ENCODE data around the gene ZNF467.

Gene ZNF467

DNA sequence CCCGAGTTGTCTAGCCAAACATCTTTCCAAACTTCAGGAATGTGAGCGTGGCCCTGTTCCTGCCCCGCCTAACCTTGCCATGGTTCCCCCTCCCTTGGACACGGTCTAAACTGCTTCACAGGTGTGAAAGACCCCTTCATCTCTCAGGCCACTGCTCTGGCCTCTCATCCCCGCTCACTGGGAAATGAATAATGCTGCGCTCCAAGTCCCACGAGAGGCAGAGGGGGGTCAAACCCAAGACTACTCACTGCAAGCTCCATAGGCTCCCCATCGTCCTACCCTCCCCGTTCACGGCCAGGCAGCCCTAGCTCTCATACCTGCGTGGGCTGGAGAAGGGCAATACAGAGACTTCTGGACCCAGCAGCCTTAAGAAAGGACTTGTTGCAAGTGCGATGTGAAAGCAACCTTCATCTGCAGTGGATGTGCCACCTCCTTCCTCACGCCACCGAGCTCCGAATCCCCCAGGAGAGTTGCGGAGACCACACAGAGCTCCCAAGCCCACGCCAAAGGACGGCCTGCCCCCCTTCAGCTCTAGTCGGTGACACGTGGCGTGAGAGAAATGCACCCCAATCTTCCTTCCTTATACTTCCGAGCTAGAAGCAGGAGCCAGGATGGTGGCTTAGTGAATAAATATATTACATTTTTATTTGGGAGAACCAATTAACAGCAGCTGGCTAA, 9.7 kb downstream of the ZNF467 start:
- no peak; the same call in 2 of the 3 replicates for ATAC-seq
- no peak for TF ChIP-seq ZNF565 (CRISPR knock-in tag; conservative IDR thresholded peaks at IDR 0.05; ENCODE audit: low read depth)
- TF ChIP-seq OSR1 (CRISPR knock-in tag; IDR thresholded peaks at IDR 0.05): no peak
- no peak for TF ChIP-seq CSDC2 (CRISPR knock-in tag; IDR thresholded peaks at IDR 0.05)
- TF ChIP-seq GLIS3 (CRISPR knock-in tag; IDR thresholded peaks at IDR 0.05): no peak
- TF ChIP-seq ZFP3 (CRISPR knock-in tag; IDR thresholded peaks at IDR 0.05): no peak
- no peak for TF ChIP-seq ZFP30 (CRISPR knock-in tag; IDR thresholded peaks at IDR 0.05)
- TF ChIP-seq PPARA (CRISPR knock-in tag; IDR thresholded peaks at IDR 0.05; ENCODE audit: borderline replicate concordance): no peak
- no peak for TF ChIP-seq ZC3H10 (CRISPR knock-in tag; IDR thresholded peaks at IDR 0.05)
- TF ChIP-seq, protein P1, sequence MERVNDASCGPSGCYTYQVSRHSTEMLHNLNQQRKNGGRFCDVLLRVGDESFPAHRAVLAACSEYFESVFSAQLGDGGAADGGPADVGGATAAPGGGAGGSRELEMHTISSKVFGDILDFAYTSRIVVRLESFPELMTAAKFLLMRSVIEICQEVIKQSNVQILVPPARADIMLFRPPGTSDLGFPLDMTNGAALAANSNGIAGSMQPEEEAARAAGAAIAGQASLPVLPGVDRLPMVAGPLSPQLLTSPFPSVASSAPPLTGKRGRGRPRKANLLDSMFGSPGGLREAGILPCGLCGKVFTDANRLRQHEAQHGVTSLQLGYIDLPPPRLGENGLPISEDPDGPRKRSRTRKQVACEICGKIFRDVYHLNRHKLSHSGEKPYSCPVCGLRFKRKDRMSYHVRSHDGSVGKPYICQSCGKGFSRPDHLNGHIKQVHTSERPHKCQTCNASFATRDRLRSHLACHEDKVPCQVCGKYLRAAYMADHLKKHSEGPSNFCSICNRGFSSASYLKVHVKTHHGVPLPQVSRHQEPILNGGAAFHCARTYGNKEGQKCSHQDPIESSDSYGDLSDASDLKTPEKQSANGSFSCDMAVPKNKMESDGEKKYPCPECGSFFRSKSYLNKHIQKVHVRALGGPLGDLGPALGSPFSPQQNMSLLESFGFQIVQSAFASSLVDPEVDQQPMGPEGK (CRISPR knock-in tag; IDR thresholded peaks at IDR 0.05; ENCODE audit: borderline replicate concordance): no peak
- TF ChIP-seq ZNF70 (CRISPR knock-in tag; IDR thresholded peaks at IDR 0.05): no peak
- TF ChIP-seq, protein P2, sequence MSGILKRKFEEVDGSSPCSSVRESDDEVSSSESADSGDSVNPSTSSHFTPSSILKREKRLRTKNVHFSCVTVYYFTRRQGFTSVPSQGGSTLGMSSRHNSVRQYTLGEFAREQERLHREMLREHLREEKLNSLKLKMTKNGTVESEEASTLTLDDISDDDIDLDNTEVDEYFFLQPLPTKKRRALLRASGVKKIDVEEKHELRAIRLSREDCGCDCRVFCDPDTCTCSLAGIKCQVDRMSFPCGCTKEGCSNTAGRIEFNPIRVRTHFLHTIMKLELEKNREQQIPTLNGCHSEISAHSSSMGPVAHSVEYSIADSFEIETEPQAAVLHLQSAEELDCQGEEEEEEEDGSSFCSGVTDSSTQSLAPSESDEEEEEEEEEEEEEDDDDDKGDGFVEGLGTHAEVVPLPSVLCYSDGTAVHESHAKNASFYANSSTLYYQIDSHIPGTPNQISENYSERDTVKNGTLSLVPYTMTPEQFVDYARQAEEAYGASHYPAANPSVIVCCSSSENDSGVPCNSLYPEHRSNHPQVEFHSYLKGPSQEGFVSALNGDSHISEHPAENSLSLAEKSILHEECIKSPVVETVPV (CRISPR knock-in tag; IDR thresholded peaks at IDR 0.05): no peak
- TF ChIP-seq RARB (CRISPR knock-in tag; IDR thresholded peaks at IDR 0.05): no peak
- TF ChIP-seq, protein P3, sequence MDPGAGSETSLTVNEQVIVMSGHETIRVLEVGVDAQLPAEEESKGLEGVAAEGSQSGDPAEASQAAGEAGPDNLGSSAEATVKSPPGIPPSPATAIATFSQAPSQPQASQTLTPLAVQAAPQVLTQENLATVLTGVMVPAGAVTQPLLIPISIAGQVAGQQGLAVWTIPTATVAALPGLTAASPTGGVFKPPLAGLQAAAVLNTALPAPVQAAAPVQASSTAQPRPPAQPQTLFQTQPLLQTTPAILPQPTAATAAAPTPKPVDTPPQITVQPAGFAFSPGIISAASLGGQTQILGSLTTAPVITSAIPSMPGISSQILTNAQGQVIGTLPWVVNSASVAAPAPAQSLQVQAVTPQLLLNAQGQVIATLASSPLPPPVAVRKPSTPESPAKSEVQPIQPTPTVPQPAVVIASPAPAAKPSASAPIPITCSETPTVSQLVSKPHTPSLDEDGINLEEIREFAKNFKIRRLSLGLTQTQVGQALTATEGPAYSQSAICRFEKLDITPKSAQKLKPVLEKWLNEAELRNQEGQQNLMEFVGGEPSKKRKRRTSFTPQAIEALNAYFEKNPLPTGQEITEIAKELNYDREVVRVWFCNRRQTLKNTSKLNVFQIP (CRISPR knock-in tag; IDR thresholded peaks at IDR 0.05; ENCODE audit: borderline replicate concordance, low read depth): no peak
- no peak for TF ChIP-seq ESRRG (CRISPR knock-in tag; IDR thresholded peaks at IDR 0.05)
- TF ChIP-seq TCF4 (CRISPR knock-in tag; IDR thresholded peaks at IDR 0.05; ENCODE audit: borderline replicate concordance): no peak
- TF ChIP-seq, protein P4, sequence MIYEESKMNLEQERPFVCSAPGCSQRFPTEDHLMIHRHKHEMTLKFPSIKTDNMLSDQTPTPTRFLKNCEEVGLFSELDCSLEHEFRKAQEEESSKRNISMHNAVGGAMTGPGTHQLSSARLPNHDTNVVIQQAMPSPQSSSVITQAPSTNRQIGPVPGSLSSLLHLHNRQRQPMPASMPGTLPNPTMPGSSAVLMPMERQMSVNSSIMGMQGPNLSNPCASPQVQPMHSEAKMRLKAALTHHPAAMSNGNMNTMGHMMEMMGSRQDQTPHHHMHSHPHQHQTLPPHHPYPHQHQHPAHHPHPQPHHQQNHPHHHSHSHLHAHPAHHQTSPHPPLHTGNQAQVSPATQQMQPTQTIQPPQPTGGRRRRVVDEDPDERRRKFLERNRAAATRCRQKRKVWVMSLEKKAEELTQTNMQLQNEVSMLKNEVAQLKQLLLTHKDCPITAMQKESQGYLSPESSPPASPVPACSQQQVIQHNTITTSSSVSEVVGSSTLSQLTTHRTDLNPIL (CRISPR knock-in tag; IDR thresholded peaks at IDR 0.05; ENCODE audit: low read depth): no peak
- TF ChIP-seq SNAI2 (CRISPR knock-in tag; IDR thresholded peaks at IDR 0.05): no peak
- TF ChIP-seq ZNF8 (CRISPR knock-in tag; IDR thresholded peaks at IDR 0.05): no peak
- TF ChIP-seq, protein P5, sequence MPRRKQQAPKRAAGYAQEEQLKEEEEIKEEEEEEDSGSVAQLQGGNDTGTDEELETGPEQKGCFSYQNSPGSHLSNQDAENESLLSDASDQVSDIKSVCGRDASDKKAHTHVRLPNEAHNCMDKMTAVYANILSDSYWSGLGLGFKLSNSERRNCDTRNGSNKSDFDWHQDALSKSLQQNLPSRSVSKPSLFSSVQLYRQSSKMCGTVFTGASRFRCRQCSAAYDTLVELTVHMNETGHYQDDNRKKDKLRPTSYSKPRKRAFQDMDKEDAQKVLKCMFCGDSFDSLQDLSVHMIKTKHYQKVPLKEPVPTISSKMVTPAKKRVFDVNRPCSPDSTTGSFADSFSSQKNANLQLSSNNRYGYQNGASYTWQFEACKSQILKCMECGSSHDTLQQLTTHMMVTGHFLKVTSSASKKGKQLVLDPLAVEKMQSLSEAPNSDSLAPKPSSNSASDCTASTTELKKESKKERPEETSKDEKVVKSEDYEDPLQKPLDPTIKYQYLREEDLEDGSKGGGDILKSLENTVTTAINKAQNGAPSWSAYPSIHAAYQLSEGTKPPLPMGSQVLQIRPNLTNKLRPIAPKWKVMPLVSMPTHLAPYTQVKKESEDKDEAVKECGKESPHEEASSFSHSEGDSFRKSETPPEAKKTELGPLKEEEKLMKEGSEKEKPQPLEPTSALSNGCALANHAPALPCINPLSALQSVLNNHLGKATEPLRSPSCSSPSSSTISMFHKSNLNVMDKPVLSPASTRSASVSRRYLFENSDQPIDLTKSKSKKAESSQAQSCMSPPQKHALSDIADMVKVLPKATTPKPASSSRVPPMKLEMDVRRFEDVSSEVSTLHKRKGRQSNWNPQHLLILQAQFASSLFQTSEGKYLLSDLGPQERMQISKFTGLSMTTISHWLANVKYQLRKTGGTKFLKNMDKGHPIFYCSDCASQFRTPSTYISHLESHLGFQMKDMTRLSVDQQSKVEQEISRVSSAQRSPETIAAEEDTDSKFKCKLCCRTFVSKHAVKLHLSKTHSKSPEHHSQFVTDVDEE (CRISPR knock-in tag; IDR thresholded peaks at IDR 0.05): no peak

DNA sequence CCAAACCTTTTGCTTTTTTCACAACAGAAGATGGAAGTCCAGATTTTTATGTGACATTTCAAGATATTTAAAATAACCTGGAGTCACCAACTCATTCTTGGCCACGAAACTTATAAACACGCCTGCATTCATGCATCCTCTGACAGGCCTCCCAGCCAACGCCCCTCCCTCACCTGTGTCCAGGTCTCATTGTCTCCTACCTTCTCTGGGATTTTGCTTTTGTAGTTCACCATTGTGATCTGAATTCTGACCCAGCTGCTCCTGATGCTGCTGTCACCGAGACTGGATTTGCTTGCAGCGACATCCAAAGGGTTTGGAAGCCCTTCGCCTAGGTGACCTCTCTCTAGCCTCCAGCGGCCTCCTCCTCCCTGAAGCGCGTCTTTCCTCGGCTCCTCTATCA, 10.8 kb downstream of the ZNF467 start:
- no peak for ATAC-seq
- TF ChIP-seq ZC3H10 (CRISPR knock-in tag; IDR thresholded peaks at IDR 0.05): no peak
- TF ChIP-seq ESRRG (CRISPR knock-in tag; IDR thresholded peaks at IDR 0.05): no peak

DNA sequence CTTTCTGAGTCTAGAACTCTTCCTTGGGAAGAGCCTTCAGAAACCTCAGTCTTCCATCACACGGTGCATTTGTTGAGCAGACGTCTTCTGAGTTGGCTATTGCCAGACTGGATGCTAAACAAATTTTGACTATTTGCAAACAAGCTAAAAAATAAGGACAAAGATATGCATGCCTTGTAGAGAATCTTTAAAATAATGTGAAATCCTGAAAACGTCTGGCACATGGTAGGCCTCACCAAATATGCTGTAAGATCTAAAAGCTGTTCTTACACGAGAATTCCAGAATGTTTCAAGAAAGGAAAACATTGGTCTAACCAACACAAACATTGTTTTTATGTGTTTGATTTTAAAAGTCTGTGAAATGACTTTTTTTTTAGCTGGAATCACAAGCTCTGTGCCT, 11.3 kb downstream of the ZNF467 start:
- no peak for ATAC-seq
- TF ChIP-seq, protein P5 (CRISPR knock-in tag; IDR thresholded peaks at IDR 0.05): no peak
- no peak for TF ChIP-seq TOX (CRISPR knock-in tag; IDR thresholded peaks at IDR 0.05; ENCODE audit: borderline replicate concordance)
- TF ChIP-seq ZC3H10 (CRISPR knock-in tag; IDR thresholded peaks at IDR 0.05): no peak
- no peak for TF ChIP-seq SNAI2 (CRISPR knock-in tag; IDR thresholded peaks at IDR 0.05)
- TF ChIP-seq, protein P2 (CRISPR knock-in tag; IDR thresholded peaks at IDR 0.05): no peak
- TF ChIP-seq ZNF565 (CRISPR knock-in tag; conservative IDR thresholded peaks at IDR 0.05; ENCODE audit: low read depth): no peak
- TF ChIP-seq ARNTL (CRISPR knock-in tag; IDR thresholded peaks at IDR 0.05; ENCODE audit: borderline replicate concordance, low read depth): no peak
- TF ChIP-seq CSDC2 (CRISPR knock-in tag; IDR thresholded peaks at IDR 0.05): no peak
- TF ChIP-seq ZNF8 (CRISPR knock-in tag; IDR thresholded peaks at IDR 0.05): no peak
- TF ChIP-seq BACH2 (CRISPR knock-in tag; IDR thresholded peaks at IDR 0.05; ENCODE audit: borderline replicate concordance): no peak
- TF ChIP-seq OSR1 (CRISPR knock-in tag; IDR thresholded peaks at IDR 0.05): no peak
- no peak for TF ChIP-seq PPARA (CRISPR knock-in tag; IDR thresholded peaks at IDR 0.05; ENCODE audit: borderline replicate concordance)
- TF ChIP-seq ZFP30 (CRISPR knock-in tag; IDR thresholded peaks at IDR 0.05): no peak
- no peak for TF ChIP-seq TCF4 (CRISPR knock-in tag; IDR thresholded peaks at IDR 0.05; ENCODE audit: borderline replicate concordance)
- no peak for TF ChIP-seq ZNF70 (CRISPR knock-in tag; IDR thresholded peaks at IDR 0.05)
- no peak for TF ChIP-seq ESRRG (CRISPR knock-in tag; IDR thresholded peaks at IDR 0.05)
- no peak for TF ChIP-seq GLIS3 (CRISPR knock-in tag; IDR thresholded peaks at IDR 0.05)
- TF ChIP-seq ZFP3 (CRISPR knock-in tag; IDR thresholded peaks at IDR 0.05): no peak

Data from SK-N-SH treated with all-trans-retinoic acid at 6 μM for 48 hours (cell line).